Thyroid gland (tissue), 4 donors: ENCODE measurements around the gene FBXO21. TPM values are rescaled to one million over a fixed set of nuclear protein-coding genes. Genes with fewer than 3 reads are reported as not detected.

ENCODE experiments used
- DNase-seq, 2 donors: peaks; one replicate each; pipeline ENCODE4 v3.0.0-alpha.2; 2019
- H3K27ac ChIP-seq, 3 donors: fragments of 200-600 bp; sonication (generic); 1 replicate in 2 of 3; 2 replicates in 1 of 3; pipeline ENCODE4 v1.5.1; 2016 to 2019; ENCODE audit warnings: mild to moderate bottlenecking in 1 of 3, moderate library complexity in 1 of 3
- H3K27me3 ChIP-seq: fragments of 200-600 bp; sonication (generic); one replicate; pipeline ENCODE4 v1.5.1; 2019
- H3K36me3 ChIP-seq, 2 donors: fragments of 200-600 bp; sonication (generic); one replicate each; pipeline ENCODE4 v1.5.1; 2016 to 2019
- H3K4me1 ChIP-seq, 2 donors: fragments of 200-600 bp; sonication (generic); one replicate each; pipeline ENCODE4 v1.5.1; 2017 to 2019
- H3K4me3 ChIP-seq, 3 donors: fragments of 200-600 bp; sonication (generic); replicated peaks in 1 of 3; 1 replicate in 2 of 3; 2 replicates in 1 of 3; pipeline ENCODE4 v1.5.1; 2016; ENCODE audit warnings: mild to moderate bottlenecking in 1 of 3
- H3K9me3 ChIP-seq: fragments of 200-600 bp; sonication (generic); one replicate; pipeline ENCODE4 v1.5.1; 2017
- POLR2A ChIP-seq, 2 donors: fragments of 450-650 bp; IDR thresholded peaks; one replicate each; pipeline ENCODE4 v1.6.1; 2017; ENCODE audit warnings: antibody characterized with exemption in 2 of 2, mild to moderate bottlenecking in 2 of 2, moderate library complexity in 1 of 2
- WGBS, 2 donors: methylation state at CpG; one replicate each; pipeline ENCODE4 v1.1.5; 2017; 5-methylcytosine and 5-hydroxymethylcytosine counted together
- intact Hi-C: fragments of 100-400 bp; cut with DNase I; formaldehyde crosslinking; loops from one replicate; pipeline ENCODE4 v1.15.1; 2023
- total RNA-seq, 4 donors: library from RNA; depleted of rRNA; stranded (reverse); fragments of >200 nt; gene quantifications; one replicate each; pipeline ENCODE4 v1.2.3, GENCODE V29; 2016
- TF ChIP-seq, protein P1 (sequence below), 6 experiments: fragments of 200-600 bp in 3 of 6; fragments of 450-650 bp in 3 of 6; sonication (generic) in 3 of 6; IDR thresholded peaks; one replicate each; pipeline ENCODE4 v1.5.1; 2016 to 2019; ENCODE audit warnings: antibody characterized with exemption in 6 of 6, mild to moderate bottlenecking in 2 of 6, inconsistent platforms in 1 of 6, moderate library complexity in 1 of 6

Gene FBXO21, protein sequence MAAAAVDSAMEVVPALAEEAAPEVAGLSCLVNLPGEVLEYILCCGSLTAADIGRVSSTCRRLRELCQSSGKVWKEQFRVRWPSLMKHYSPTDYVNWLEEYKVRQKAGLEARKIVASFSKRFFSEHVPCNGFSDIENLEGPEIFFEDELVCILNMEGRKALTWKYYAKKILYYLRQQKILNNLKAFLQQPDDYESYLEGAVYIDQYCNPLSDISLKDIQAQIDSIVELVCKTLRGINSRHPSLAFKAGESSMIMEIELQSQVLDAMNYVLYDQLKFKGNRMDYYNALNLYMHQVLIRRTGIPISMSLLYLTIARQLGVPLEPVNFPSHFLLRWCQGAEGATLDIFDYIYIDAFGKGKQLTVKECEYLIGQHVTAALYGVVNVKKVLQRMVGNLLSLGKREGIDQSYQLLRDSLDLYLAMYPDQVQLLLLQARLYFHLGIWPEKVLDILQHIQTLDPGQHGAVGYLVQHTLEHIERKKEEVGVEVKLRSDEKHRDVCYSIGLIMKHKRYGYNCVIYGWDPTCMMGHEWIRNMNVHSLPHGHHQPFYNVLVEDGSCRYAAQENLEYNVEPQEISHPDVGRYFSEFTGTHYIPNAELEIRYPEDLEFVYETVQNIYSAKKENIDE
- total RNA-seq = 100 to 1,000 TPM in 3 of 4 donors, 10 to 100 TPM in 1; 90.6 to 298 (median 196) TPM

DNA sequence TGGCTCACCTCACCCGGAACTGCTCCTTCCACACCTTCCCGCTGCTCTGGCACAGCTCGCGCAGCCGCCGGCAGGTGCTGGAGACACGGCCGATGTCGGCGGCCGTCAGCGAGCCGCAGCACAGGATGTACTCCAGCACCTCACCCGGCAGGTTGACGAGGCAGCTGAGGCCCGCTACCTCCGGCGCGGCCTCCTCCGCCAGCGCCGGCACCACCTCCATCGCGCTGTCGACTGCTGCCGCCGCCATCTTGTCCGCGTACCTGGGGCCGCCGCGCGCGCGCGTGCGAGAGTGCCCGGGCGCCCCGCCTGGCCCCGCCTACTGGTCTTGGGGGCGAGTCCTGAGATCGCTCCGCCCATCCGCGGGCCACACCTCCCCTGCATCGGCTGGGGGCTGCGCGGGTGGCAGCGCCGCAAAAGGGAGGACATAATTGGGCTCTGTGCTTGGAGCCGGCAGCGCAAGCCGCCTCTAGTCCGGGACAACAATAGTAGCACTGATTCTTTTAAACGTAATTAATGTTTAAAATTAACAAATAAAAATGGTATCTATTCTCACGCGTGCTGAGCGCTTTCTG is at the start of gene FBXO21:
TSS of gene FBXO21 (minus strand) at position 261 of the 572 bp plus-strand sequence. CDS start at position 247, 14 bp downstream.
- TF ChIP-seq, protein P1, sequence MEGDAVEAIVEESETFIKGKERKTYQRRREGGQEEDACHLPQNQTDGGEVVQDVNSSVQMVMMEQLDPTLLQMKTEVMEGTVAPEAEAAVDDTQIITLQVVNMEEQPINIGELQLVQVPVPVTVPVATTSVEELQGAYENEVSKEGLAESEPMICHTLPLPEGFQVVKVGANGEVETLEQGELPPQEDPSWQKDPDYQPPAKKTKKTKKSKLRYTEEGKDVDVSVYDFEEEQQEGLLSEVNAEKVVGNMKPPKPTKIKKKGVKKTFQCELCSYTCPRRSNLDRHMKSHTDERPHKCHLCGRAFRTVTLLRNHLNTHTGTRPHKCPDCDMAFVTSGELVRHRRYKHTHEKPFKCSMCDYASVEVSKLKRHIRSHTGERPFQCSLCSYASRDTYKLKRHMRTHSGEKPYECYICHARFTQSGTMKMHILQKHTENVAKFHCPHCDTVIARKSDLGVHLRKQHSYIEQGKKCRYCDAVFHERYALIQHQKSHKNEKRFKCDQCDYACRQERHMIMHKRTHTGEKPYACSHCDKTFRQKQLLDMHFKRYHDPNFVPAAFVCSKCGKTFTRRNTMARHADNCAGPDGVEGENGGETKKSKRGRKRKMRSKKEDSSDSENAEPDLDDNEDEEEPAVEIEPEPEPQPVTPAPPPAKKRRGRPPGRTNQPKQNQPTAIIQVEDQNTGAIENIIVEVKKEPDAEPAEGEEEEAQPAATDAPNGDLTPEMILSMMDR (IDR thresholded peaks at IDR 0.05) = peak in 1 of 6 experiments; percentile 29
- TF ChIP-seq POLR2A (IDR thresholded peaks at IDR 0.05) = peak; percentile 86 to 97
- peaks cover 7 to 13% of the 10 kb centered on the region in 2 donors for H3K4me1 ChIP-seq
- 18 to 20% methylated on average over 10 to 11 of the region's 59 CpGs for WGBS, 2 donors
- H3K4me3 ChIP-seq = peak within 1 kb of the TSS; percentile 37 to 83 (median 67)
- H3K27me3 ChIP-seq = no peaks in the 10 kb centered on the region
- H3K27ac ChIP-seq = peak within 1 kb of the TSS; percentile 10 to 76 (median 66)
- no peaks in the 10 kb centered on the region for H3K36me3 ChIP-seq
- peak; percentile 89 to 92 for DNase-seq
- intact Hi-C loops = no loop called here
- H3K9me3 ChIP-seq = no peaks in the 10 kb centered on the region

DNA sequence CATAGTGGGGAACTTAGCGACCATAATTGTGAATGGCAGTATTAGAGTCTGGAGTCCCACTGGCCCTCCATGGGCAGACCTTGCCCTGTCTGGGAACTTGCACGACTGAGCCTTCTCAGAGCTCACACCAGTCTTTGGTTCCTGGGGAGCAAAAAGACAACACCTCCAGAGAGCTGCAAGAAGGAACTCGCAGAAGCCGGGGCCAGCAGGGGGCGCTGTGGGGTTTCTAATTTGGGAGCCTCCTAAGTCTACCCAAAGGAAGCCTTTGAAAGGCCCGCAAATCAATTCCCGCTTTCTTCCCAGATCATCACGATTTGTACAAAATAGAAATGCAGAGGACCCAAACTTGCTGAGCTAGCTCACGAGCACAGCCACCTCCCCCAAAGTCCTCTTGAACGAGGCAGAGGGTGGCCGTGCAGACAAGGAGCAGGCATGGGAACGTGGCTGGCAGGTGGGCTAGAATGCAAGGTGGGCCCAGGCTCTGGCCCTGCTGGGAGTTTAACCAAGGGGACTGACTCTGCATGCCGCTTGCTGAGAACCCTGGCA is 46.3 kb upstream of the FBXO21 start:
- Histone ChIP-seq H3K27ac (no peak overlapping the region), H3K4me3 (no peak overlapping the region), H3K4me1 (no peaks in the 10 kb centered on the region), H3K27me3 (no peaks in the 10 kb centered on the region), H3K36me3 (no peaks in the 10 kb centered on the region), H3K9me3 (no peaks in the 10 kb centered on the region)
- intact Hi-C loops = loop anchor here (5.0 kb wide), 1 partner anchor 601 kb away; no protein-coding TSS in a partner anchor
- WGBS, 2 donors = 9 to 10% methylated on average over 12 to 13 of the region's 13 CpGs
- TF ChIP-seq POLR2A (IDR thresholded peaks at IDR 0.05) = no peak
- TF ChIP-seq, protein P1 (IDR thresholded peaks at IDR 0.05) = peak; percentile 46 to 81 (median 60)
- peak; percentile 87 to 91 for DNase-seq

DNA sequence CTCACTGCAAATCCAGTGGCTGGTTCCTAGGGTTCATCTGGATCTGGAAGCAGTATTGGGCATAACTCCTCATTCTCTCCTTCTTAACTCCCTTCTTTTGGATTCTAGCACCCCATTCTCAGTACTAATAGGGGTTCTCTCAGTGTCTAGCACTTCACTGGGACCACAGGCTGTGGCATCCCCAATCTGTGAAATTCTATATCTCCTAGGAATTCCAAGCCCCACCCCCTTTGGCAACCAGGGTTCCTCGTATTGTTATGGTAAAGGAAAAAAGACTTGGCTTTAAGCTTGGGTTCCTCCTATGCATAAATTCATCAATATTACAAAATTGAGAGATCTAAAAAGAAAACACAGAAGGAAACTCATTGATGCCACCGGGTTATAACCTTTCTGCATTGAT is 45.0 kb upstream of the FBXO21 start:
- Histone ChIP-seq H3K36me3 (no peaks in the 10 kb centered on the region), H3K4me3 (no peak overlapping the region), H3K27me3 (no peaks in the 10 kb centered on the region), H3K27ac (no peak overlapping the region), H3K4me1 (no peaks in the 10 kb centered on the region), H3K9me3 (no peaks in the 10 kb centered on the region)
- intact Hi-C loops = loop anchor here (5.0 kb wide), 1 partner anchor 602 kb away; no protein-coding TSS in a partner anchor
- no peak for TF ChIP-seq POLR2A (IDR thresholded peaks at IDR 0.05)
- TF ChIP-seq, protein P1 (IDR thresholded peaks at IDR 0.05) = no peak
- DNase-seq = no peak
- WGBS, 2 donors = 43 to 70% methylated on average over 2 of the region's 2 CpGs

DNA sequence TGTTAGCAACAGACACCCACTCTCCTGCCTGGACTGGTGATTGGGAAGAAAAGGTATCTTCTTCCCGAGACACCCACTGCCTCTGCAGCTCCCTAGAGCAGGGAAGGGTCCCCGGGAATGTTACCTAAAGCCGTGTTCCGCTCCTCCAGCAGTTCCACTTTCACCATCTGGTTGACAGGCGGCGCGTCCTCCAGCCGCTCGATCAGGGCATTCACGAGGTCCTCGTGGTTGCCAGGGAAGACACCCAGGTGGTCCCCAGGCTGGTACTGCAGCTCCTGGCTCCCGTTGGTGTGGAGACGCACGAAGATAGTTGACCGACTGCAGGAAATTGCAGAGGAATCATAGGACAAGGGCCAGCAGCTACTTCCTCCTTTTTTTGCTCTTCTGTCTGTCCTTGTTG is 44.2 kb upstream of the FBXO21 start:
- intact Hi-C loops = no loop called here
- Histone ChIP-seq H3K4me1 (no peaks in the 10 kb centered on the region), H3K36me3 (no peaks in the 10 kb centered on the region), H3K27ac (no peak overlapping the region), H3K4me3 (no peak overlapping the region), H3K27me3 (no peaks in the 10 kb centered on the region), H3K9me3 (no peaks in the 10 kb centered on the region)
- no peak for TF ChIP-seq POLR2A (IDR thresholded peaks at IDR 0.05)
- DNase-seq = no peak
- WGBS, 2 donors = 87 to 95% methylated on average over 15 of the region's 15 CpGs

DNA sequence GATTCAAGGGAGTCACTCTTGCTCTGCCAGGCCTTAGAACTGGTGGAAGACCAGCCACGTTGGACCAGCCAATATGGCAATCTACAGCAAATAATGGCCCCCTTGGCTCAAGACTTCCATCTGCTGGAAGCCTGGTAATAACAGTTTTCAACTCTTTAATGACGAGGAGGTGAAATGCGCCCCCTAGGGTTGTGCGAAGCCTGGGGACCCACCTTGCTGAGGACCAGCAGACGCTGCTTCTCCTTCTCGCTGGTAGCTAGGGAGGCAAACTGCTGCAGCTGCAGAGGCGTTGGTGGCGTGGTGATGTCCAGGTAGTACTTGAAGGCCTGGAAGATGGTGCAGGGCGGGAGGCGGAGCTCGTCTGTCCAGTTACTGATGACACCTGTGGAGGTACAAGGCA is 41.5 kb upstream of the FBXO21 start:
- Histone ChIP-seq H3K4me1 (no peaks in the 10 kb centered on the region), H3K27me3 (no peaks in the 10 kb centered on the region), H3K27ac (no peak overlapping the region), H3K36me3 (no peaks in the 10 kb centered on the region), H3K4me3 (no peak overlapping the region), H3K9me3 (no peaks in the 10 kb centered on the region)
- no peak for TF ChIP-seq POLR2A (IDR thresholded peaks at IDR 0.05)
- TF ChIP-seq, protein P1 (IDR thresholded peaks at IDR 0.05) = no peak
- DNase-seq = no peak
- intact Hi-C loops = no loop called here
- 90 to 93% methylated on average over 11 of the region's 11 CpGs for WGBS, 2 donors
